Measurements from ENCODE around the gene RND1. TPM values are rescaled to one million over a fixed set of nuclear protein-coding genes. Genes with fewer than 3 reads are reported as not detected.
A peak's percentile ranks its signal among the peaks of the same experiment; 100 is the strongest.

The RND1 gene
- total and polyA plus RNA-seq, 2 of the 13 experiments (the other 11 are each of a cell fraction or from before 2014, with no cell fraction given): 1.8 to 1.9 TPM

DNA sequence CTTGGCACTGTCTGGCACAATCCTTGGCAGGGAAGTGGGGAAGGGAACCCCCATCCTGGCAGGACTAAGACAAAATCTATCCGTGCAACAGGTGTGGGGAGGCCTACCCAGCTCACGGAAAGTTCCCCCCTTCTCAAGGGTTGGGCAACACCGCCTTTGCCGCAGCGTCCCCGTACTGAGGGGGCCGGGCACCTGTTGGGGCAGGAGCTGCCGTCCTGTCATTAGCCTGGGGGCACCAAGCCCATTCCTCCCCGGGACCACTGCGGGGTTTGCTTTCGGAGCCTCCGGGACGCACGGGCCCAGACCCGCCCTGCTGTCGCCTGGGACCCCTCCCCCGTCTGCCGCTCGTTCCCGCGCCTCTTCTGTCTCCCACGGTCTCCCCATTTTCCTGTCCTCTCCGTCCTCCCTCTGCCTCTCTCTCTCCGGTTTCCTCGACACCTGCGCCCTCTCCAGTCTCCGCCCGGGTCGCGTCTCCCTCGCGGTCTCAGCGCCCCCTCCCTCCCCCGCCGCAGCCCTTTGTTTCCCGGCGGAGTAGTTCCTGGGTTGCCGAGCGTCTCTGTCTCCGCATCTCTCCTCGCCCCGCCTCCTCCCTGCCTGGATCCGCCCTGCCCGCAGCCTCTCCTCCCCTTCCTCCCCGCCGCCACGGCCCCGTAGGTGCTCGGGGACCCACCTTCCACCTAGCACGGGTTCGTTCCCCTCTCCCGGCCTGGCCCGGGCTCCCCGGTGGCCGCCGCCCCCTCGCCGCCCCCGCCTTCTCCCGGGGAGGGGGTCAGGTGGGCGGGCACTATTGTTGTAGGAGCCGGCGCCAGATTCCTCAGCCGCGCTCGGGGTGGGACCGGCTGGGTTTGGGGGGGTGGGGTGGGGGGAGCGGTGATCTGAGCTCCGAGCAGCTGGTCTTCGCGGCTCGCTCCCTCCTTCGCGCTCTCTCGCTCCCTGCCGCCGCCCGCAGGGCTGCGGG is 47.5 kb downstream of the RND1 start, which contains the start of gene CACNB3:
TSS of gene CACNB3 (plus strand) at position 624 of the 958 bp plus-strand sequence. CDS start 434 bp downstream, outside the sequence.
- FAIRE-seq (no peak), DNase-seq (ENCODE audit: low spot score) (no peak)
- intact Hi-C loops (cut with micrococcal nuclease; ENCODE audit: unreplicated experiment): no loop called here
- peak; percentile 64; the same call in 1 of the 2 replicates for TF ChIP-seq EZH2 (conservative IDR thresholded peaks at IDR 0.05; ENCODE audit: low read depth, low read length)
- TF ChIP-seq ZNF746 (CRISPR knock-in tag; IDR thresholded peaks at IDR 0.05): no peak
- no peak for TF ChIP-seq RCOR2 (CRISPR knock-in tag; IDR thresholded peaks at IDR 0.05)
- TF ChIP-seq, protein P1, sequence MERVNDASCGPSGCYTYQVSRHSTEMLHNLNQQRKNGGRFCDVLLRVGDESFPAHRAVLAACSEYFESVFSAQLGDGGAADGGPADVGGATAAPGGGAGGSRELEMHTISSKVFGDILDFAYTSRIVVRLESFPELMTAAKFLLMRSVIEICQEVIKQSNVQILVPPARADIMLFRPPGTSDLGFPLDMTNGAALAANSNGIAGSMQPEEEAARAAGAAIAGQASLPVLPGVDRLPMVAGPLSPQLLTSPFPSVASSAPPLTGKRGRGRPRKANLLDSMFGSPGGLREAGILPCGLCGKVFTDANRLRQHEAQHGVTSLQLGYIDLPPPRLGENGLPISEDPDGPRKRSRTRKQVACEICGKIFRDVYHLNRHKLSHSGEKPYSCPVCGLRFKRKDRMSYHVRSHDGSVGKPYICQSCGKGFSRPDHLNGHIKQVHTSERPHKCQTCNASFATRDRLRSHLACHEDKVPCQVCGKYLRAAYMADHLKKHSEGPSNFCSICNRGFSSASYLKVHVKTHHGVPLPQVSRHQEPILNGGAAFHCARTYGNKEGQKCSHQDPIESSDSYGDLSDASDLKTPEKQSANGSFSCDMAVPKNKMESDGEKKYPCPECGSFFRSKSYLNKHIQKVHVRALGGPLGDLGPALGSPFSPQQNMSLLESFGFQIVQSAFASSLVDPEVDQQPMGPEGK (CRISPR knock-in tag; IDR thresholded peaks at IDR 0.05): peak; percentile 72
- TF ChIP-seq HOXA3 (CRISPR knock-in tag; IDR thresholded peaks at IDR 0.05): no peak
- TF ChIP-seq HNRNPLL (IDR thresholded peaks at IDR 0.05; ENCODE audit: low read depth, low read length, poor library complexity, severe bottlenecking): peak; percentile 33
- TF ChIP-seq SALL2 (CRISPR knock-in tag; IDR thresholded peaks at IDR 0.05): no peak
- peak; percentile 84 for TF ChIP-seq ZNF263 (CRISPR knock-in tag; IDR thresholded peaks at IDR 0.05)
- TF ChIP-seq ZNF530 (CRISPR knock-in tag; IDR thresholded peaks at IDR 0.05; ENCODE audit: low read depth): no peak
- no peak for TF ChIP-seq ATM (IDR thresholded peaks at IDR 0.05; ENCODE audit: borderline replicate concordance)
- TF ChIP-seq, protein P2, sequence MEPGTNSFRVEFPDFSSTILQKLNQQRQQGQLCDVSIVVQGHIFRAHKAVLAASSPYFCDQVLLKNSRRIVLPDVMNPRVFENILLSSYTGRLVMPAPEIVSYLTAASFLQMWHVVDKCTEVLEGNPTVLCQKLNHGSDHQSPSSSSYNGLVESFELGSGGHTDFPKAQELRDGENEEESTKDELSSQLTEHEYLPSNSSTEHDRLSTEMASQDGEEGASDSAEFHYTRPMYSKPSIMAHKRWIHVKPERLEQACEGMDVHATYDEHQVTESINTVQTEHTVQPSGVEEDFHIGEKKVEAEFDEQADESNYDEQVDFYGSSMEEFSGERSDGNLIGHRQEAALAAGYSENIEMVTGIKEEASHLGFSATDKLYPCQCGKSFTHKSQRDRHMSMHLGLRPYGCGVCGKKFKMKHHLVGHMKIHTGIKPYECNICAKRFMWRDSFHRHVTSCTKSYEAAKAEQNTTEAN (CRISPR knock-in tag; conservative IDR thresholded peaks at IDR 0.05): no peak
- TF ChIP-seq DMAP1 (CRISPR knock-in tag; IDR thresholded peaks at IDR 0.05): no peak

More for the DNA sequence above, 47.5 kb downstream of the RND1 start, which contains the start of gene CACNB3:
- H3K9ac ChIP-seq (ENCODE audit: insufficient read depth, low read depth, low read length): no peak within 1 kb of the TSS
- no TSS peak for BruUV-seq (replicated peaks)
- 0 out of 2 replicates have a peak, but pooled peaks cover 3% of the 10 kb centered on the region for H4K20me1 ChIP-seq (ENCODE audit: insufficient read depth, low read length)
- no peak within 1 kb of the TSS for H2AFZ ChIP-seq (ENCODE audit: low read length)
- in situ Hi-C loops (cut with HindIII; ENCODE audit: extremely low pct_ligation_motif_present, low pct_unique_long_range_greater_than_20kb): no loop called here
- ChIA-PET POLR2A (no interaction called here), CTCF (ENCODE audit: low intra/inter-chr PET ratio, low total read pairs) (no interaction called here)
- H3K27me3 ChIP-seq (ENCODE audit: control insufficient read depth in 1 of 2, insufficient read depth in 2 of 2, low read length in 2 of 2): peaks cover 9 to 74% of the 10 kb centered on the region in 2 experiments
- WGBS (ENCODE audit: low lambda C conversion rate): 2% methylated on average over 42 of the region's 79 CpGs
- peak within 1 kb of the TSS; percentile 35 to 73 (median 59); a peak in 4 of 6 replicates for H3K4me3 ChIP-seq (replicated peaks in 1 of 3; ENCODE audit: insufficient read depth in 1 of 3, low read depth in 2 of 3, low read length in 3 of 3)
- no peaks in the 10 kb centered on the region for H3K36me3 ChIP-seq (replicated peaks in 1 of 2; ENCODE audit: control insufficient read depth in 1 of 2, insufficient read depth in 2 of 2, low read length in 2 of 2)
- H3K9me3 ChIP-seq (ENCODE audit: low read length): no peaks in the 10 kb centered on the region
- H3K79me2 ChIP-seq (ENCODE audit: insufficient read depth, low read length): no peaks in the 10 kb centered on the region
- H3K27ac ChIP-seq (ENCODE audit: extremely low read length, insufficient read depth, low read length): no peak within 1 kb of the TSS
- no peak for ATAC-seq
- H3K4me1 ChIP-seq (ENCODE audit: insufficient read depth, low read length): peaks cover 30% of the 10 kb centered on the region
- H3K4me2 ChIP-seq (ENCODE audit: low read depth, low read length): peak within 1 kb of the TSS; percentile 71

All from HepG2 (cell line).